OCI-LY3 (cell line): ENCODE results near the gene NAB2.
A peak's percentile ranks its signal among the peaks of the same experiment; 100 is the strongest.

Experiments used
- H2AFZ ChIP-seq: fragments of 200-600, 300-600 bp; shearing (Covaris generic); 2 replicates; pipeline ENCODE4 v1.6.0; 2014; ENCODE audit warnings: antibody characterized with exemption, low read depth, low read length
- H3K27ac ChIP-seq: fragments of 200-600, 300-600 bp; sonication (generic); 2 replicates; pipeline ENCODE4 v1.5.1; 2014; ENCODE audit warnings: mild to moderate bottlenecking, low read length, moderate library complexity, mixed read lengths
- H3K27me3 ChIP-seq: fragments of 200-600, 300-600 bp; sonication (generic); 2 replicates; pipeline ENCODE4 v1.6.1; 2014; ENCODE audit warnings: low read depth, low read length, mixed read lengths
- H3K36me3 ChIP-seq: fragments of 200-600, 300-600 bp; sonication (generic); replicated peaks from 2 replicates; pipeline ENCODE3; 2014; ENCODE audit warnings: low read depth, low read length, mixed read lengths
- H3K4me1 ChIP-seq: fragments of 300-600, 200-600 bp; sonication (generic); 2 replicates; pipeline ENCODE4 v1.6.1; 2014; ENCODE audit warnings: low read length, mixed read lengths
- H3K4me2 ChIP-seq: fragments of 200-600, 300-600 bp; sonication (generic); 2 replicates; pipeline ENCODE4 v1.6.1; 2014; ENCODE audit warnings: low read length, mixed read lengths
- H3K4me3 ChIP-seq: fragments of 300-600, 200-600 bp; sonication (generic); 2 replicates; pipeline ENCODE4 v1.5.1; 2014; ENCODE audit warnings: antibody characterized with exemption, mild to moderate bottlenecking, low read length, moderate library complexity
- H3K79me2 ChIP-seq: fragments of 300-600, 200-600 bp; shearing (Covaris generic); 2 replicates; pipeline ENCODE4 v1.6.1; 2014; ENCODE audit warnings: mild to moderate bottlenecking, low read length, mixed read lengths
- H3K9ac ChIP-seq: fragments of 300-600, 200-600 bp; shearing (Covaris generic); 2 replicates; pipeline ENCODE4 v1.6.0; 2014; ENCODE audit warnings: mild to moderate bottlenecking, low read length, moderate library complexity
- H3K9me3 ChIP-seq: fragments of 200-600, 300-600 bp; shearing (Covaris generic); 2 replicates; pipeline ENCODE4 v1.6.1; 2014; ENCODE audit warnings: low read length, mixed read lengths; ENCODE audit not compliant: insufficient read depth
- H4K20me1 ChIP-seq: fragments of 200-600, 300-600 bp; sonication (generic); 2 replicates; pipeline ENCODE4 v1.6.1; 2016; ENCODE audit warnings: low read length, mixed read lengths; ENCODE audit not compliant: insufficient read depth
- EZH2phosphoT487 ChIP-seq: fragments of 200-600 bp; shearing (Covaris generic); IDR thresholded peaks from 2 replicates; pipeline ENCODE4 v1.6.1; 2018; ENCODE audit warnings: antibody characterized with exemption, mixed run types, low read depth
- TF ChIP-seq, protein P1 (sequence below): fragments of 200-600, 300-600 bp; sonication (generic); IDR thresholded peaks from 2 replicates; pipeline ENCODE4 v1.5.1; 2014; ENCODE audit warnings: antibody characterized with exemption, low read length, low read depth

The NAB2 gene

GRCh38 chr12:57111031-57111734, 22.3 kb downstream of the NAB2 start, which contains the start of gene STAT6:
STAT6 (minus strand) TSS chr12:57111362; CDS start chr12:57108278, 3,084 bp downstream.
- TF ChIP-seq, protein P1, sequence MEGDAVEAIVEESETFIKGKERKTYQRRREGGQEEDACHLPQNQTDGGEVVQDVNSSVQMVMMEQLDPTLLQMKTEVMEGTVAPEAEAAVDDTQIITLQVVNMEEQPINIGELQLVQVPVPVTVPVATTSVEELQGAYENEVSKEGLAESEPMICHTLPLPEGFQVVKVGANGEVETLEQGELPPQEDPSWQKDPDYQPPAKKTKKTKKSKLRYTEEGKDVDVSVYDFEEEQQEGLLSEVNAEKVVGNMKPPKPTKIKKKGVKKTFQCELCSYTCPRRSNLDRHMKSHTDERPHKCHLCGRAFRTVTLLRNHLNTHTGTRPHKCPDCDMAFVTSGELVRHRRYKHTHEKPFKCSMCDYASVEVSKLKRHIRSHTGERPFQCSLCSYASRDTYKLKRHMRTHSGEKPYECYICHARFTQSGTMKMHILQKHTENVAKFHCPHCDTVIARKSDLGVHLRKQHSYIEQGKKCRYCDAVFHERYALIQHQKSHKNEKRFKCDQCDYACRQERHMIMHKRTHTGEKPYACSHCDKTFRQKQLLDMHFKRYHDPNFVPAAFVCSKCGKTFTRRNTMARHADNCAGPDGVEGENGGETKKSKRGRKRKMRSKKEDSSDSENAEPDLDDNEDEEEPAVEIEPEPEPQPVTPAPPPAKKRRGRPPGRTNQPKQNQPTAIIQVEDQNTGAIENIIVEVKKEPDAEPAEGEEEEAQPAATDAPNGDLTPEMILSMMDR: no peak
- no peak for TF ChIP-seq EZH2phosphoT487
- peaks cover 32% of the 10 kb centered on the region for H4K20me1 ChIP-seq
- H3K27ac ChIP-seq: peak within 1 kb of the TSS; percentile 96
- peaks cover 15% of the 10 kb centered on the region for H3K4me1 ChIP-seq
- no peaks in the 10 kb centered on the region for H3K9me3 ChIP-seq
- H3K9ac ChIP-seq: peak within 1 kb of the TSS; percentile 99
- H3K79me2 ChIP-seq: peaks cover 58% of the 10 kb centered on the region
- H3K4me3 ChIP-seq: peak within 1 kb of the TSS; percentile 88
- H3K36me3 ChIP-seq: peaks cover 34% of the 10 kb centered on the region
- H3K27me3 ChIP-seq: no peaks in the 10 kb centered on the region
- H3K4me2 ChIP-seq: peak within 1 kb of the TSS; percentile 96
- H2AFZ ChIP-seq: peak within 1 kb of the TSS; percentile 62; the same call in 1 of the 2 replicates

DNA sequence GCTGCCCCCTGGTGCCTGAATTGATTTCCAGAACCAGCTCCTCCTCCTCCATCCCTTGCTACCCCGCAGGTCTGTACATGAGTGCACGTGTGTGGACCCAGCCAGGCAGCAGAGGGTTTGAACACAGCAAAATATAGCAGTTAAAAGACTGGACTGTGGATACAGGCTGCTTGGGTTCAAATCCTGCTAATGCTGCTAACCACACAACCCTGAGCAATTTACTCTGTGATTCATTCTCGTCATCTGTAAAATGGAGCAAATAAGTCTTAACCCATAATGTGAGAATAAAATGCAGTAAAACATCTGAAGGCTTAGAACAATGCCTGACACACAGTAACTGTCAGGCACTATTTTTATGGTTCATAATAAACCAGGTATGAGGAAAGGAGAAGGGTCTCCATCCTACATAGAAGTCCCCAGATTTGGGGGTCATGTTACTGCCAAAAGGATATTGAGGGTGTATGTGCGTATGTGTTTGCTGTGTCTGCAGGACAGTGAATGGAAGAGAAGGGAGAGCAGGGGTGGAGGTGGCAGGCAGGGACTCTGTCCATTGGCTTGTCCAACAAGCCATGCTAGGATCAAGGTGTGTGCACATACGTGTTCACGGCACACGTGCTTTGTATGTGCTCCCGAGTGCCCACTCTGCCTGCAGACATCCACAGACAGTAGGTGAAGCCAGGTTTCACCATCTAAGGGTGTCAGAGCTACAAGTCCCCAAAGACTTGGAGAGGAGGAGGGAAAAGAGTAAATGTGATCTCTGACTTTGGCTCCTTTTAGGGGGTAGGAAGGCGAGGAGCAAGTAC, 23.8 kb downstream of the NAB2 start:
- peak overlapping the region; percentile 99 for H3K9ac ChIP-seq
- peak overlapping the region; percentile 96 for H3K4me2 ChIP-seq
- TF ChIP-seq, protein P1: peak; percentile 93
- no peak for TF ChIP-seq EZH2phosphoT487
- no peaks in the 10 kb centered on the region for H3K9me3 ChIP-seq
- H3K79me2 ChIP-seq: peaks cover 43% of the 10 kb centered on the region
- peaks cover 22% of the 10 kb centered on the region for H4K20me1 ChIP-seq
- peaks cover 15% of the 10 kb centered on the region for H3K4me1 ChIP-seq
- peak overlapping the region; percentile 96 for H3K27ac ChIP-seq
- no peaks in the 10 kb centered on the region for H3K27me3 ChIP-seq
- peak overlapping the region; percentile 88 for H3K4me3 ChIP-seq
- H2AFZ ChIP-seq: peak overlapping the region; percentile 9; the same call in 1 of the 2 replicates
- H3K36me3 ChIP-seq: peaks cover 19% of the 10 kb centered on the region

DNA sequence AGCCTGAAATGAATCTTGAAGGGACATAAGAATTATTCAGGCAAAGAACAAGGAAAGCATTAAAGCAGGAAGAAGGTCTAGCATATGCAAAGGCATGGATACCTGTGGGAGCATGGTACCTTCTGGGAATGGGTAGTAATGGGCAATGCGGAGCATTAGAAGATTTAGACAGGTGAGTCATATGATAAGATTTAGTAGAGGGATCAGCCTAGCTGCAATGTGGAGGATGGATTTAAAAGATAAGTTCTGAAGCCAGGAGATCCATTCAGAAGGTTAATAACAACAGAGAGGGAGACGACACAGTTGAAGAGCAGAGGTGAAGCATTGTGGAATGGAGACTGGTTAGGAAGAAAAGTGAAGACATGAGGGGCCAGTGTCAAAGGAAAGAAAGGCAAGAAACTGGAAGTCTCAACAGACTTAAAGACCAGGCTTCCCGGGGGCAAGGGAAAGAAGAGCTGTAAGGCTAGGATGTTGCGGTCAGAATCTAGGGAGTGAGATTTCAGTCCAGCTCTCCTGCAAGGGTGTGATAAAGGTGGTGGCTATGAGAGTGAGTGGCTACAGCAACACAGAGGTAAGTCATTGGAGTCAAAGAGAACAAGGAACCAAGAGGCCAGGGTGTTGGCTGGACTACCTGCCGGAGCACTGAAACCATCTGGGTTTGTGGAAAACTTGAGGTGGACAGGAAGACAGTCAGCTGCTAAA, 27.8 kb downstream of the NAB2 start:
- Histone ChIP-seq H3K4me2 (no peak overlapping the region), H2AFZ (no peak overlapping the region), H3K27ac (no peak overlapping the region), H3K27me3 (no peaks in the 10 kb centered on the region), H3K36me3 (no peaks in the 10 kb centered on the region), H3K9ac (no peak overlapping the region), H3K4me3 (no peak overlapping the region), H4K20me1 (no peaks in the 10 kb centered on the region), H3K79me2 (peaks cover 2% of the 10 kb centered on the region), H3K9me3 (no peaks in the 10 kb centered on the region), H3K4me1 (peaks cover 22% of the 10 kb centered on the region)
- TF ChIP-seq, protein P1: no peak
- TF ChIP-seq EZH2phosphoT487: no peak
